Measurements from ENCODE around the gene TMUB1. TPM values are rescaled to one million over a fixed set of nuclear protein-coding genes. Genes with fewer than 3 reads are reported as not detected.

Gene TMUB1
- total and polyA plus RNA-seq, 4 donors: 8.5 to 57.2 (median 38.0) TPM

- Histone ChIP-seq H3K4me3 (ENCODE audit: low read depth, low read length) (no peak overlapping the region), H3K27ac (ENCODE audit: low read depth, low read length) (no peak overlapping the region), H3K4me1 (ENCODE audit: control insufficient read depth, insufficient read depth, low read length) (peaks cover 33% of the 10 kb centered on the region), H3K27me3 (ENCODE audit: control insufficient read depth, insufficient read depth, low read length) (no peaks in the 10 kb centered on the region), H3K9me3 (ENCODE audit: control insufficient read depth, insufficient read depth, low read length) (no peaks in the 10 kb centered on the region), H3K36me3 (ENCODE audit: control insufficient read depth, insufficient read depth, low read length) (peaks cover 45% of the 10 kb centered on the region)
- DNase-seq (ENCODE audit: low read depth in 4 of 6, low spot score in 6 of 6): no peak
- WGBS (ENCODE audit: insufficient coverage): 83% methylated on average over 6 of the region's 6 CpGs
These were observed 10.5 kb upstream of the TMUB1 start for GRCh38 chr7:151093748-151094147.

DNA sequence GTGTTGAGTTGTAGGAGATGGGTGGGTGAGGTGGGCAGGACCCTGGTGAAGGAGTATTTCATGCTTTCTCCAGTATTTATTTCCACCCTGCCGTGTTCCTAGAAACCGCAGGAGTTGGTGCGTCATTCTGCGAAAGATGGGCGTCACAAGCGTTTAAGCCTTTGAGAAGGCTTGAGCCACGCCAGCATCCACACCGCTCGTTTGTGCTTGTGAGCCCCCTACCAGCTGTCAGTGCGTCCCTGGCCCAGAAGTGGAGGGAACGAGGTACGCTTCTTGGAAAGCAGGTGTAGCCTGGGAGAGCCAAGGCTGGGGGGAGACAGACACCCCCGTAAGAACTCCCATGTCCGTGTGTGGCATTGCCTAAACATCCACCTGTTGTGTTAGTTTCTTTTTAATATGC lies 8.7 kb upstream of the TMUB1 start:
- no peak for DNase-seq (ENCODE audit: low read depth in 4 of 6, low spot score in 6 of 6)
- H3K36me3 ChIP-seq (ENCODE audit: control insufficient read depth, insufficient read depth, low read length): peaks cover 50% of the 10 kb centered on the region
- H3K4me1 ChIP-seq (ENCODE audit: control insufficient read depth, insufficient read depth, low read length): peaks cover 48% of the 10 kb centered on the region
- H3K9me3 ChIP-seq (ENCODE audit: control insufficient read depth, insufficient read depth, low read length): no peaks in the 10 kb centered on the region
- 87% methylated on average over 13 of the region's 14 CpGs for WGBS (ENCODE audit: insufficient coverage)
- H3K27ac ChIP-seq (ENCODE audit: low read depth, low read length): no peak overlapping the region
- no peak overlapping the region for H3K4me3 ChIP-seq (ENCODE audit: low read depth, low read length)
- no peaks in the 10 kb centered on the region for H3K27me3 ChIP-seq (ENCODE audit: control insufficient read depth, insufficient read depth, low read length)

- peaks cover 48% of the 10 kb centered on the region for H3K4me1 ChIP-seq (ENCODE audit: control insufficient read depth, insufficient read depth, low read length)
- H3K36me3 ChIP-seq (ENCODE audit: control insufficient read depth, insufficient read depth, low read length): peaks cover 47% of the 10 kb centered on the region
- H3K9me3 ChIP-seq (ENCODE audit: control insufficient read depth, insufficient read depth, low read length): no peaks in the 10 kb centered on the region
- WGBS (ENCODE audit: insufficient coverage): 62% methylated on average over 6 of the region's 6 CpGs
- DNase-seq (ENCODE audit: low read depth in 4 of 6, low spot score in 6 of 6): no peak
- H3K4me3 ChIP-seq (ENCODE audit: low read depth, low read length): no peak overlapping the region
- no peak overlapping the region for H3K27ac ChIP-seq (ENCODE audit: low read depth, low read length)
- no peaks in the 10 kb centered on the region for H3K27me3 ChIP-seq (ENCODE audit: control insufficient read depth, insufficient read depth, low read length)
These were observed 8.1 kb upstream of the TMUB1 start for GRCh38 chr7:151091431-151091830.

DNA sequence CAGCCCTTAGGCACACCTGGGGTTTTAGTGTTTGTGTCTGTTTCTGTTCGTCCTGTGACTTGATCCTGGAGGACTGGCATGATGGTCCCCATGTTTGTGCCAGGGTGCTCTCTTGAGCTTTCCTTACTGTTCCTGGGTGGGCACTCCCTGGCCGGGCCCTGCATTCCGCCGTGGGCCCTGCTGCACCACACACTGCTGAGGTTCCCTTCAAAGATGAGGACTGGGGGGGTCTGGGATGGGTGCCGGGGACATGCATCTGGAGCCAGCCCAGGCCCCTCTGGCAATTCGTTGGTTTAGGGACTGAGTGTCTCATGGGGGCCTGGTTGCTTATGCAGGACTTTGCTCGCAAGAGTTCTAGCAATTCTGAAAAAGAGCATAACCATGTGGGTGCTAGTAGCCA lies 7.7 kb upstream of the TMUB1 start:
- Histone ChIP-seq H3K9me3 (ENCODE audit: control insufficient read depth, insufficient read depth, low read length) (no peaks in the 10 kb centered on the region), H3K4me3 (ENCODE audit: low read depth, low read length) (no peak overlapping the region), H3K4me1 (ENCODE audit: control insufficient read depth, insufficient read depth, low read length) (peaks cover 49% of the 10 kb centered on the region), H3K27me3 (ENCODE audit: control insufficient read depth, insufficient read depth, low read length) (no peaks in the 10 kb centered on the region), H3K36me3 (ENCODE audit: control insufficient read depth, insufficient read depth, low read length) (peaks cover 43% of the 10 kb centered on the region), H3K27ac (ENCODE audit: low read depth, low read length) (no peak overlapping the region)
- no peak for DNase-seq (ENCODE audit: low read depth in 4 of 6, low spot score in 6 of 6)
- 87% methylated on average over 7 of the region's 7 CpGs for WGBS (ENCODE audit: insufficient coverage)

- 79% methylated on average over 11 of the region's 22 CpGs for WGBS (ENCODE audit: insufficient coverage)
- peak overlapping the region; percentile 73 for H3K27ac ChIP-seq (ENCODE audit: low read depth, low read length)
These were observed 6.8 kb upstream of the TMUB1 start for GRCh38 chr7:151089893-151090730.

GRCh38 chr7:151088856-151089699 lies 5.8 kb upstream of the TMUB1 start:
- peak in 2 of 6 donors; percentile 13 to 75 for DNase-seq (ENCODE audit: low read depth in 4 of 6, low spot score in 6 of 6)
- Histone ChIP-seq H3K9me3 (ENCODE audit: control insufficient read depth, insufficient read depth, low read length) (no peaks in the 10 kb centered on the region), H3K27me3 (ENCODE audit: control insufficient read depth, insufficient read depth, low read length) (no peaks in the 10 kb centered on the region), H3K27ac (ENCODE audit: low read depth, low read length) (peak overlapping the region; percentile 73), H3K4me1 (ENCODE audit: control insufficient read depth, insufficient read depth, low read length) (peaks cover 51% of the 10 kb centered on the region), H3K36me3 (ENCODE audit: control insufficient read depth, insufficient read depth, low read length) (peaks cover 37% of the 10 kb centered on the region), H3K4me3 (ENCODE audit: low read depth, low read length) (peak overlapping the region; percentile 14)
- WGBS (ENCODE audit: insufficient coverage): 22% methylated on average over 20 of the region's 30 CpGs

More at GRCh38 chr7:151089893-151090730, 6.8 kb upstream of the TMUB1 start:
- H3K36me3 ChIP-seq (ENCODE audit: control insufficient read depth, insufficient read depth, low read length): peaks cover 41% of the 10 kb centered on the region
- H3K27me3 ChIP-seq (ENCODE audit: control insufficient read depth, insufficient read depth, low read length): no peaks in the 10 kb centered on the region
- H3K9me3 ChIP-seq (ENCODE audit: control insufficient read depth, insufficient read depth, low read length): no peaks in the 10 kb centered on the region
- DNase-seq (ENCODE audit: low read depth in 4 of 6, low spot score in 6 of 6): peak in 1 of 6 donors; percentile 47
- no peak overlapping the region for H3K4me3 ChIP-seq (ENCODE audit: low read depth, low read length)
- peaks cover 55% of the 10 kb centered on the region for H3K4me1 ChIP-seq (ENCODE audit: control insufficient read depth, insufficient read depth, low read length)

DNA sequence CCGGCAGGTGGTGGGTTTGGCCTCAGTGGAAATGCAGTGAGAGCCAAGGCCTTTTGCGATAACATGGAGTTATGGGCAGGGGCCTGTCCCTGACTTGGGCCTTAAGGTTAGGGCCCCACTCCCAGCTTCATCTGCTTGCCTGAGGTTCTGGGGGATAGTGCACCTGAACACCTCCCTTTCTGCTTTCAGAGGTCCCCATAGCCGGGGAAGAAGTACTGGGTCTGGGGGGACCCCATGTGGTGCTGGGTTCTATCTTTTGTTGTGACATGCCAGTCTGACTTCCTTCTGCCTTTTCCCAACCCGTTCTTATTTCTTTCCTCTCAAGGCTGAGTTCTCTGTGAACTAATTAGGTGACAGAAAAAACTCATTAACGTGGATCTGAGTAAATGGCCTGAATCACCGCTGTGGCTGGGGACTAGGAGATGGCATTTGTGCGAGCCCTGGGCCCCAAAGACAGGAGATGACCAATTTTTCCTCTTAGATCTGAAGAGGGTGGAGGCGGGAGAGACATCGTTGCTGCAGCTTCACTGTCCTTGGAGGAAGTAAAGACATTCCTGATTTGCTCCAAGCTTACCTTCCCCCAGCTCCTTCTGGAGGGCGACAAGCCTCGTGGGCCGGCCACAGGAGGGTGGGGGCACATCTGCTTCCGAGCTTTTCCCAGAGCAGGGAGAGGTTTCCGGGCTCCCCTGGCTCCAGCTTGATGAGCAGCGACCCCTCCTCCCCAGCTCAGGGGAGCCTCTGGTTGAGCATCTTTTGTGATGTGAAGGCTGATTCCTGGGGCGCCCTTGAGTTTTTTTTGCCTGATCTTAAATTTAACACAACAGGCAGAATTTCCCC lies 4.9 kb upstream of the TMUB1 start:
- 19% methylated on average over 11 of the region's 16 CpGs for WGBS (ENCODE audit: insufficient coverage)
- H3K27ac ChIP-seq (ENCODE audit: low read depth, low read length): peak overlapping the region; percentile 73
- peaks cover 57% of the 10 kb centered on the region for H3K4me1 ChIP-seq (ENCODE audit: control insufficient read depth, insufficient read depth, low read length)
- peak in 2 of 6 donors; percentile 31 to 55 for DNase-seq (ENCODE audit: low read depth in 4 of 6, low spot score in 6 of 6)
- no peaks in the 10 kb centered on the region for H3K9me3 ChIP-seq (ENCODE audit: control insufficient read depth, insufficient read depth, low read length)
- no peaks in the 10 kb centered on the region for H3K27me3 ChIP-seq (ENCODE audit: control insufficient read depth, insufficient read depth, low read length)
- H3K36me3 ChIP-seq (ENCODE audit: control insufficient read depth, insufficient read depth, low read length): peaks cover 34% of the 10 kb centered on the region
- peak overlapping the region; percentile 74 for H3K4me3 ChIP-seq (ENCODE audit: low read depth, low read length)

- Histone ChIP-seq H3K36me3 (ENCODE audit: control insufficient read depth, insufficient read depth, low read length) (peaks cover 35% of the 10 kb centered on the region), H3K27me3 (ENCODE audit: control insufficient read depth, insufficient read depth, low read length) (no peaks in the 10 kb centered on the region), H3K9me3 (ENCODE audit: control insufficient read depth, insufficient read depth, low read length) (no peaks in the 10 kb centered on the region), H3K4me3 (ENCODE audit: low read depth, low read length) (peak overlapping the region; percentile 74), H3K4me1 (ENCODE audit: control insufficient read depth, insufficient read depth, low read length) (peaks cover 64% of the 10 kb centered on the region), H3K27ac (ENCODE audit: low read depth, low read length) (peak overlapping the region; percentile 80)
- WGBS (ENCODE audit: insufficient coverage): under 1% methylated on average over 70 of the region's 70 CpGs
- peak in 2 of 6 donors; percentile 76 to 87 for DNase-seq (ENCODE audit: low read depth in 4 of 6, low spot score in 6 of 6)
These were observed 4.1 kb upstream of the TMUB1 start for GRCh38 chr7:151087245-151088018.

All from spinal cord (tissue), 10 donors.